ENCODE measurements around the gene KCNH4. TPM values are rescaled to one million over a fixed set of nuclear protein-coding genes. Genes with fewer than 3 reads are reported as not detected.

Gene KCNH4
- total RNA-seq, 1 experiment from 2014 or later, result not detected

GRCh38 chr17:42183741-42184711, 3.1 kb upstream of the KCNH4 start:
- Histone ChIP-seq H3K4me1 (ENCODE audit: control insufficient read depth in 1 of 2, insufficient read depth in 2 of 2, low read length in 2 of 2) (peaks cover 14 to 27% of the 10 kb centered on the region in 2 experiments), H3K4me2 (ENCODE audit: low read length) (peak overlapping the region; percentile 95), H3K27me3 (ENCODE audit: insufficient read depth, low read length) (no peaks in the 10 kb centered on the region), H3K9me2 (ENCODE audit: insufficient read depth) (no peaks in the 10 kb centered on the region), H3K79me2 (ENCODE audit: insufficient read depth, low read length) (no peaks in the 10 kb centered on the region), H3K9me3 (ENCODE audit: control insufficient read depth in 1 of 2, insufficient read depth in 1 of 2, low read depth in 1 of 2, low read length in 2 of 2) (no peaks in the 10 kb centered on the region), H3K27ac (ENCODE audit: low read depth, low read length) (no peak overlapping the region; the same call in 1 of the 2 replicates), H2AFZ (ENCODE audit: low read depth, low read length, poor library complexity, severe bottlenecking) (peak overlapping the region; percentile 63), H4K20me1 (ENCODE audit: insufficient read depth) (no peaks in the 10 kb centered on the region), H3K4me3 (replicated peaks in 1 of 2; ENCODE audit: low read depth in 1 of 2, low read length in 2 of 2) (peak overlapping the region; percentile 30 to 57), H3K9ac (ENCODE audit: low read length) (peak overlapping the region; percentile 41), H3K36me3 (ENCODE audit: control insufficient read depth in 1 of 2, insufficient read depth in 2 of 2, low read length in 2 of 2) (no peaks in the 10 kb centered on the region)
- RAD21 ChIA-PET (ENCODE audit: low non-redundant PET in 1 of 2, low total read pairs in 2 of 2, uncharacterized antibody in 2 of 2, unreplicated experiment in 2 of 2), result no interaction called here
- intact Hi-C loops (cut with micrococcal nuclease), result no loop called here
- POLR2A ChIA-PET, result no interaction called here
- ATAC-seq (peak; percentile 86), DNase-seq (ENCODE audit: low read depth, low spot score) (peak; percentile 26)
- CTCF ChIA-PET, result interaction anchor here (1.2 kb wide), 2 partner anchors 10 to 21 kb away, joined by 4 read pairs; partner anchors contain the start of gene GHDC
- TF ChIP-seq ZFX (IDR thresholded peaks at IDR 0.05) (peak; percentile 35; the same call in 1 of the 2 replicates), RAD21 (IDR thresholded peaks at IDR 0.05; ENCODE audit: low read depth) (no peak; the same call in 1 of the 2 replicates), FOSL1 (IDR thresholded peaks at IDR 0.05; ENCODE audit: low read depth) (no peak), JUND (IDR thresholded peaks at IDR 0.05) (no peak), MAX (IDR thresholded peaks at IDR 0.05) (peak; percentile 69), CTCF (IDR thresholded peaks at IDR 0.05 in 2 of 3, conservative IDR thresholded peaks at IDR 0.05 in 1 of 3; ENCODE audit: borderline replicate concordance in 1 of 3, insufficient read depth in 1 of 3, low read depth in 2 of 3, low read length in 2 of 3) (peak; percentile 25 to 88 (median 76); a peak in 5 of 6 replicates), POLR2AphosphoS5 (IDR thresholded peaks at IDR 0.05; ENCODE audit: low read depth, low read length) (peak; percentile 51; the same call in 1 of the 2 replicates), CBX3 (IDR thresholded peaks at IDR 0.05; ENCODE audit: low read depth) (no peak), TCF7L2 (IDR thresholded peaks at IDR 0.05; ENCODE audit: borderline replicate concordance, extremely low read depth, insufficient read depth, insufficient read length) (peak; percentile 28), CEBPB (IDR thresholded peaks at IDR 0.05; ENCODE audit: low read depth) (no peak), EZH2 (IDR thresholded peaks at IDR 0.05) (no peak), EGR1 (IDR thresholded peaks at IDR 0.05; ENCODE audit: low read depth) (no peak), POLR2A (IDR thresholded peaks at IDR 0.05; ENCODE audit: borderline replicate concordance, extremely low read depth, insufficient read depth, insufficient read length) (no peak)
- no TSS peak for BruUV-seq (replicated peaks)

Data from HCT116 (cell line).